Measurements from ENCODE around the gene ICAM1. TPM values are rescaled to one million over a fixed set of nuclear protein-coding genes. Genes with fewer than 3 reads are reported as not detected.
A peak's percentile ranks its signal among the peaks of the same experiment; 100 is the strongest.

The ICAM1 gene
- polyA plus RNA-seq, 3 donors = 21.6 to 118 (median 40.8) TPM

- Histone ChIP-seq H3K79me2 (ENCODE audit: insufficient read depth, low read length) (no peaks in the 10 kb centered on the region), H3K9ac (ENCODE audit: insufficient read depth, low read length, poor library complexity, severe bottlenecking) (peak within 1 kb of the TSS; percentile 81), H4K20me1 (ENCODE audit: insufficient read depth, low read length) (no peaks in the 10 kb centered on the region), H3K27me3 (ENCODE audit: control insufficient read depth in 2 of 2, insufficient read depth in 2 of 2, low read length in 2 of 2) (peaks cover 0 to 18% of the 10 kb centered on the region in 2 donors), H3K4me3 (replicated peaks in 1 of 3; ENCODE audit: low read depth in 2 of 3, low read length in 3 of 3) (peak within 1 kb of the TSS; percentile 69 to 89 (median 80)), H3K36me3 (replicated peaks in 1 of 2; ENCODE audit: control insufficient read depth in 1 of 2, insufficient read depth in 2 of 2, low read length in 2 of 2) (no peaks in the 10 kb centered on the region), H3K27ac (ENCODE audit: low read depth in 1 of 2, low read length in 2 of 2) (peak within 1 kb of the TSS in 1 of 2 donors; percentile 72), H3K4me2 (replicated peaks; ENCODE audit: extremely low read depth, low read length, poor library complexity, severe bottlenecking) (peak within 1 kb of the TSS; percentile 88), H2AFZ (ENCODE audit: insufficient read depth, low read depth, low read length, poor library complexity, severe bottlenecking) (peak within 1 kb of the TSS; percentile 87), H3K4me1 (ENCODE audit: control insufficient read depth in 1 of 2, insufficient read depth in 2 of 2, low read length in 2 of 2) (peaks cover 20 to 39% of the 10 kb centered on the region in 2 donors), H3K9me3 (replicated peaks in 1 of 2; ENCODE audit: control insufficient read depth in 1 of 2, insufficient read depth in 1 of 2, low read length in 2 of 2) (peaks cover 0 to 6% of the 10 kb centered on the region in 2 donors)
- WGBS (ENCODE audit: insufficient coverage) = under 1% methylated on average over 67 of the region's 73 CpGs
- Mint-ChIP-seq H3K4me1 (peaks cover 20% of the 10 kb centered on the region), H3K27ac (peak within 1 kb of the TSS in 4 of 7 donors; percentile 30 to 77 (median 40)), H3K4me3 (peak within 1 kb of the TSS; percentile 88 to 92), H3K9me3 (no peaks in the 10 kb centered on the region), H3K36me3 (no peaks in the 10 kb centered on the region), H3K27me3 (ENCODE audit: low read depth in 3 of 3) (peaks cover 9 to 31% (median 28%) of the 10 kb centered on the region in 3 donors)
- intact Hi-C loops (cut with micrococcal nuclease) = no loop called here
- no peak for TF ChIP-seq CTCF (IDR thresholded peaks at IDR 0.05)
- peak; percentile 36 to 51 (median 47) for DNase-seq
Observed at GRCh38 chr19:10230861-10231611, 39.9 kb upstream of the ICAM1 start, which contains the start of gene S1PR2. Gene S1PR2, minus strand, starts transcription at chr19:10231331. Its CDS starts 6,426 bp downstream, at chr19:10224905.

GRCh38 chr19:10231612-10232228 is 39.2 kb upstream of the ICAM1 start:
- peaks cover 0 to 18% of the 10 kb centered on the region in 2 donors for H3K27me3 ChIP-seq (ENCODE audit: control insufficient read depth in 2 of 2, insufficient read depth in 2 of 2, low read length in 2 of 2)
- no peak for DNase-seq

More at GRCh38 chr19:10231612-10232228, 39.2 kb upstream of the ICAM1 start:
- TF ChIP-seq CTCF (IDR thresholded peaks at IDR 0.05) = no peak
- intact Hi-C loops (cut with micrococcal nuclease) = no loop called here
- Histone ChIP-seq H4K20me1 (ENCODE audit: insufficient read depth, low read length) (no peaks in the 10 kb centered on the region), H3K36me3 (replicated peaks in 1 of 2; ENCODE audit: control insufficient read depth in 1 of 2, insufficient read depth in 2 of 2, low read length in 2 of 2) (no peaks in the 10 kb centered on the region), H3K27ac (ENCODE audit: low read depth in 1 of 2, low read length in 2 of 2) (no peak overlapping the region), H3K4me2 (replicated peaks; ENCODE audit: extremely low read depth, low read length, poor library complexity, severe bottlenecking) (peak overlapping the region; percentile 88), H3K79me2 (ENCODE audit: insufficient read depth, low read length) (no peaks in the 10 kb centered on the region), H3K4me1 (ENCODE audit: control insufficient read depth in 1 of 2, insufficient read depth in 2 of 2, low read length in 2 of 2) (peaks cover 27 to 46% of the 10 kb centered on the region in 2 donors), H3K4me3 (replicated peaks in 1 of 3; ENCODE audit: low read depth in 2 of 3, low read length in 3 of 3) (peak overlapping the region; percentile 69 to 89 (median 80)), H2AFZ (ENCODE audit: insufficient read depth, low read depth, low read length, poor library complexity, severe bottlenecking) (peak overlapping the region; percentile 87), H3K9me3 (replicated peaks in 1 of 2; ENCODE audit: control insufficient read depth in 1 of 2, insufficient read depth in 1 of 2, low read length in 2 of 2) (peaks cover 0 to 6% of the 10 kb centered on the region in 2 donors), H3K9ac (ENCODE audit: insufficient read depth, low read length, poor library complexity, severe bottlenecking) (peak overlapping the region; percentile 81)
- Mint-ChIP-seq H3K9me3 (no peaks in the 10 kb centered on the region), H3K4me1 (peaks cover 27% of the 10 kb centered on the region), H3K4me3 (peak overlapping the region; percentile 70 to 71), H3K27me3 (ENCODE audit: low read depth in 3 of 3) (peaks cover 9 to 31% (median 30%) of the 10 kb centered on the region in 3 donors), H3K27ac (peak overlapping the region in 2 of 7 donors; percentile 36 to 77), H3K36me3 (no peaks in the 10 kb centered on the region)
- WGBS (ENCODE audit: insufficient coverage) = 81% methylated on average over 7 of the region's 8 CpGs

All from CD14-positive monocyte (primary cell).